Ovary (tissue), 3 donors: ENCODE measurements around the gene PLCH2.

Experiments used
- EP300 ChIP-seq: sonication (generic); formaldehyde crosslinking; IDR thresholded peaks from one replicate; pipeline ENCODE4 v1.6.1; 2017; ENCODE audit warnings: antibody characterized with exemption
- POLR2A ChIP-seq: fragments of 450-650 bp; IDR thresholded peaks from one replicate; pipeline ENCODE4 v1.6.1; 2017; ENCODE audit warnings: antibody characterized with exemption, mild to moderate bottlenecking, moderate library complexity
- TF ChIP-seq, protein P1 (sequence below), 3 donors: fragments of 450-650 bp in 2 of 3; fragments of 200-600 bp in 1 of 3; IDR thresholded peaks; one replicate each; pipeline versions ENCODE4 v1.5.1 to v1.8.0; 2016 to 2022; ENCODE audit warnings: antibody characterized with exemption in 3 of 3, mild to moderate bottlenecking in 1 of 3
- donor health status: DM: no; HTN: no; CAD: no.

GRCh38 chr1:2476061-2476999, at the start of gene PLCH2:
- TF ChIP-seq, protein P1, sequence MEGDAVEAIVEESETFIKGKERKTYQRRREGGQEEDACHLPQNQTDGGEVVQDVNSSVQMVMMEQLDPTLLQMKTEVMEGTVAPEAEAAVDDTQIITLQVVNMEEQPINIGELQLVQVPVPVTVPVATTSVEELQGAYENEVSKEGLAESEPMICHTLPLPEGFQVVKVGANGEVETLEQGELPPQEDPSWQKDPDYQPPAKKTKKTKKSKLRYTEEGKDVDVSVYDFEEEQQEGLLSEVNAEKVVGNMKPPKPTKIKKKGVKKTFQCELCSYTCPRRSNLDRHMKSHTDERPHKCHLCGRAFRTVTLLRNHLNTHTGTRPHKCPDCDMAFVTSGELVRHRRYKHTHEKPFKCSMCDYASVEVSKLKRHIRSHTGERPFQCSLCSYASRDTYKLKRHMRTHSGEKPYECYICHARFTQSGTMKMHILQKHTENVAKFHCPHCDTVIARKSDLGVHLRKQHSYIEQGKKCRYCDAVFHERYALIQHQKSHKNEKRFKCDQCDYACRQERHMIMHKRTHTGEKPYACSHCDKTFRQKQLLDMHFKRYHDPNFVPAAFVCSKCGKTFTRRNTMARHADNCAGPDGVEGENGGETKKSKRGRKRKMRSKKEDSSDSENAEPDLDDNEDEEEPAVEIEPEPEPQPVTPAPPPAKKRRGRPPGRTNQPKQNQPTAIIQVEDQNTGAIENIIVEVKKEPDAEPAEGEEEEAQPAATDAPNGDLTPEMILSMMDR (IDR thresholded peaks at IDR 0.05) = no peak
- TF ChIP-seq EP300 (no peak), POLR2A (no peak)
